Stimulated activated CD4-positive, alpha-beta T cell treated with anti-CD3 and anti-CD28 coated beads, TNF-alpha, amount 100 ng/mL, for 48 hours (primary cell): Measurements from ENCODE around the gene SFXN1.

ENCODE experiments used
- DNase-seq, 3 donors: peaks; one replicate each; pipeline ENCODE4 v3.0.0-alpha.2; 2020; ENCODE audit warnings: low read depth in 3 of 3

SFXN1 gene

GRCh38 chr5:175541264-175541663, 62.9 kb downstream of the SFXN1 start:
- no peak for DNase-seq

DNA sequence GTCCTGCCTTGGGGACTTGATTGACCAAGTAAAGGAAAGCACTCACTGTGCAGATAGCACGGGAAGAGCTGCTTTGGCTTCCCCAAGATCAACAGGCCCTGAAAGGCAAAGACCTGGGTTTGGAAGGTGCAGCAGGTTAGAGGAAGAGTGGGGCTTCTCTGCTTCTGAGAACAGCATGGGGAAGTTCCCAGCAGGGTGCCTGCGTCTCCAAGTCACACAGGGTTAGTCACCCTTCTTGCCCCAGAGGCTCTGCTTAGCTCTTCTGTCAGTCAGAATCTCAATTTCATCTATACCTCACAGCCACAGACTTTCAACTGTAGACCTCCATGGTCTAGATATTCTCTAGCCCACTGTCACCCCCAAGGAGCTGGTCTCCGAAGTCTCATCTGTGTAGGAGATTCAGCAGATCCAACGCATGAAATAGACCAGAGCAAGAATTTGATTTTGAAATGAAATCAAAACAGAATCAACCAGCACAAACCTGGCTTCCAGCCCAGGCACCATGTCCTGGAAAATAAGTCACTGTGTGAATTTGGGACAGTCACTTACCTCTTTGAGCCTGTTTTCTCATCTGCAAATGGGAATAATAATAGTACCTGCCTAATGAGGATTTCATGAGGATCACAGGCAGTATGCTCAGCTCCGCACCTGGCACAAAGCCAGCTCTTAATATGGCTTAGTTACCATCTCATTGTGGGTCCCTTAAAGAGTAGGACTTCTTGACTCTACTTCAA, 64.0 kb downstream of the SFXN1 start:
- DNase-seq: peak in 2 of 3 donors; percentile 23 to 34

DNA sequence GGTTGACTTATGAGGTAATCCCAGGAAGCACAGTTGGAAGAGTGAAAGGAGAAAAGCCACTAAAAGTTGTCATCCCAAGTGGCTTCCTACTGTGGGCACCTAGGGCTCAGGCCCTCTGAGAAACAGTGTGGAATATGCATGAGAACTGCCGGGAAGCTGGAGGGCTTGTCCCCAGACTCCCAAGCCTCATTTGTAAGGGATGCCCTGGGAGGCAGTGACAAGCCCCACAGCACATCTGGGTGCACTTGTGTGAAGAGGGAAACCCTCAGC, 64.5 kb downstream of the SFXN1 start:
- DNase-seq: no peak

DNA sequence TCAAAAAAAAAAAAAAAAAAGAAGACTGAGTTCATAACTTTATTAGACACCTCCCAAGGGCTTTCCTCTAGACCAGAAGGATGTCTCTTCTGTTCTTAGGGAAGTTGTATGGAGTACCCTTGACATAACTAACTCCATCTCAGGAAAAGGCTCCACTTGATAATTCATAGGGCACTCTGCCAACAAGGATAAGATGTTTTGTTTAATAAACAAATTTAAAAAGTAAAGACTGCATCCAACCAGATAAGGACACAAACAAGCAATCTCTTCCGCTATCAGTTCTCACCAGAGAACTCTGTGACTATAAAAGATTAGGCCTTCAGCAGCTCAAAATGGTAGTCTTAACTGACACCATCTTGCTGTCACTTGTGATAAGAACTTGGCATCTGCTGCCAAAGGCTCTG, 65.8 kb downstream of the SFXN1 start:
- DNase-seq: no peak

DNA sequence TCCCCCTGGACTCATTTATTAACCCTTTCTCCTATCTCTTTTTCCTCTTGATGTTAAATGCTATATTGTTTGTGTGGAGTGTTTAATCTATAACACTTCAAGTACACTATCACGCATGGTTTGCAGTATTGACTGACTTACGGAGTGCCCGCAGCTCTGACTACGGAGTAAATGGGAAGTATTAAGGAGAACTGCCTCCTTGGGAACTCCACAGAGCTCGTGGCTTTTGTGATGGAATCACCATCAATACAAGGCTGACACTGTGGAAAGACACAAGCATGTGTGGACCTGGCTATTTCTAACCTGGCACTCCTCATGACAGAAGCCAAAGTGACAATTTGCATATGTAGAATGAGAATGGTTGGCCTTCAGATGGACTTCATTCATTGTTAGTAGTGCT, 66.2 kb downstream of the SFXN1 start:
- DNase-seq: no peak

- DNase-seq: no peak
These were observed 69.5 kb downstream of the SFXN1 start for GRCh38 chr5:175547842-175548241.

GRCh38 chr5:175548626-175549311, 70.4 kb downstream of the SFXN1 start:
- DNase-seq: no peak

GRCh38 chr5:175550055-175550805, 71.9 kb downstream of the SFXN1 start:
- no peak for DNase-seq

DNA sequence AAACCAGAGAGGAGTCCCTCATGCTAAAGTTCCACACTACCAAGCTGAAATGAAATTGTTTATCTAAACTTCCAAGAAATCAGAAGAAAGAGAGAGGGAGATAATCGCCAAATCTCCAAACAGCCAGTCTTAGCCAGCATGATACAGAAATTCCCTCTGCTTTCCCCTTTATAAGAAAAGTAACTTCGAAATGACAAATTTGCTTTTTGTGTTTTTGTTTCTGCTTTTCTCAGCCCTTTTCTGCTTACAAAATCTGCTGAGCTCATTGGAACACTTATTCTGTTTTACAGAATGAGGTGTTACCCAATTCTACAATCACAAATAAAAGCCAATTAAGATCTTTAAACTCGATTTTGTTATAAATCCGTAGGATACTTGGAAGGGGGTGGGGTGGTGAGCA, 72.9 kb downstream of the SFXN1 start:
- DNase-seq: no peak

DNA sequence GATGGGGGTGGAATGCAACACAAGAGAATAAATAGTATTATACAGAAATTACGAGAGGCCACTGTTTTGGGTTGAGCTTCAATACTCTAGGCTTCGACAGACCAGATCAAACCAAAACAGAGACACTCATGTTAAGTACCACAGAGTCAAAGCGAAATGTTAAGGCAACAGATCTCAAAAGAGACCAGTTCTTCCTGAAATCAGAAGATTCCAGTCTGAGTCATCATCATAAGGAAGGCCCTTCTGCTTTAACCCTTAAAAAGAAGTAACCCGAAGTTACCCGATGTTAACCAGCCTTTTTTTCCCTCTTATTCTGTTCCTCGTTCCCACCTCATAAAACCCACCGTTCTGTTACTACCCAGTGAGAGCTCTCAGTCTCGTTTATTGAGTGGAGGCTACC, 75.9 kb downstream of the SFXN1 start:
- DNase-seq: no peak

DNA sequence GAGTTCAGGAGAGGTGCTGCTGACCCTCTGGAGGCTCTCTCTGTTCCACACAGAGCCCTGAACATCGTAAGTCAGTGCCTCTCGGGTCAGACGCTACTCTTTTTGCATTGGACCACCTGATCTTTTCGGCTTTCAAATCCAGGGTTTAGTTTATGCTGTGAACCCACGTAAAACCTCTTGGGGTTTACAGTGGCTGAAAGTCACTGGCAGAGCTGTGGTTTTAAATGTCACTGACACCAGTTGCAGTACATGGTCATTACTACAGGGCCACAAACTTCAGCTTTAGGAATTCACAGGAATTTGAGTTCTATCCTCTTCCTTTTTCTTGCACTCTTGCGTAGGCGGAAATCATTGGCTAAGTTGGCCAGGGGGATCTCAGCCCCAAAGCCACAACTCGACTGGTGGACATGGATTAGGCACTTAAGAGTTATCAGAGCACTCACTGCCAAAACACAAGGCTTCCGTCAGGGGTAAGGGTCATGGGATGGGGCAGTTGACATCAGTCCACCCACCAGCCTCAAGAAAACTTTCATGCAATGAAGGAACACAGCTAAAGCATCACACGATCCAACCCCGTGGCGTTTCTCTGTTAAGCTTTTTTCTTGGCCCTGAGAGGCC, 76.9 kb downstream of the SFXN1 start:
- no peak for DNase-seq

DNA sequence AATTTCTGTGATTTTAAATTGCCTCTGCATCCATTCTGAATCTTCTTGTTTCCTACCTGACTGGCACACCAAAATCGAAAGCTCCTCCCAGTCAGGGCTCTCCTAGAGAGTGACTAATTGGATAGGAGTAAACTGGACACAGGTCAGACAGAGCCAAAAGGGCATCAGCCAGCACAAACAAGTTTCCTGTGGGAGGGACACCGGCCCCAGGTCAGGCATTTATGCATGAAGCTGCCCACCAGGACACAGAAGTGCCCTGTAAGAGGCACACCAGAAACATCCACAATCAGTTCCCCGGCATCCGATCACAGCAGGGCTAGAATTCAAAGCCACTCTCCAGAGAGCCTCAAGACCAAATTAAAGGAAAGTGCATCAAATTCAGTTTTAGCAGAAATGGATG, 78.4 kb downstream of the SFXN1 start:
- no peak for DNase-seq

DNA sequence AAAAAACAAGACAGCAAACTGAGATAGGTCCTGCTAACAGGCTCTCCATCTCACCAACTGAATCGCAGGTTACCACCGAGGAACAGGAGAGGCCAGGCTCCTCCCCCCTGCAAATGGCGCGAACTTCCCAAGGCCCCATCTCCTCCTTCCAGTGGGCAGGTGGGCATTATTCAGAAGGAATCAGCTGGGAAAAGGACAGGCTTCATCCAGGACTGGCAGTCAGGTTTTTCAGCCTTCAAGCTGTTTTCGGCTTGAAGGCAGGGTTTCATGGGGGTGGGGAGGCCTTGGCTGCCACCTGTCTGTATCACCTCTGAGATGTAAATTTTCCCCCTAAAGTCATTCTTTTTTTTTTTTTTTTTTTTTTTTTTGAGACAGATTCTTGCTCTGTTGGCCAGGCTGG, 79.4 kb downstream of the SFXN1 start:
- no peak for DNase-seq

GRCh38 chr5:175558801-175559480, 80.6 kb downstream of the SFXN1 start:
- DNase-seq: no peak

GRCh38 chr5:175560011-175560410, 81.7 kb downstream of the SFXN1 start:
- no peak for DNase-seq

DNA sequence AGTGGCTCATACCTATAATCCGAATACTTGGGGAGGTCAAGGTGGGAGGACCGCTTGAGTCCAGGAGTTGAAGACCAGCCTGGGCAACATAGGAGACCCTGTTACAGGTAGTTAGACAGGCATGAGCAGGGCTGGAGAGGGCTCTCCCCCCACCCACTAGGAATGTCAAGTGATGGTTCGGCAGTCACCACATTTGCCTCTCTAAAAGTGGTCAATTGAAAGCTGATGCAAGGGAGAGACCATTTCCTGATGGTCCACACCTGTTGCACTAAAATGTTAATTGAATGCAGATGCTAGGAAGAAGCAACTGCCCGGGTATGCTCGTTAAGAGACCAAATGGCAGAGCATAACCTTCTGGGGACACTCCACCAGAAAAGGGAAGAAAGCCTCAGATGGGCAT, 82.7 kb downstream of the SFXN1 start:
- DNase-seq: no peak

DNA sequence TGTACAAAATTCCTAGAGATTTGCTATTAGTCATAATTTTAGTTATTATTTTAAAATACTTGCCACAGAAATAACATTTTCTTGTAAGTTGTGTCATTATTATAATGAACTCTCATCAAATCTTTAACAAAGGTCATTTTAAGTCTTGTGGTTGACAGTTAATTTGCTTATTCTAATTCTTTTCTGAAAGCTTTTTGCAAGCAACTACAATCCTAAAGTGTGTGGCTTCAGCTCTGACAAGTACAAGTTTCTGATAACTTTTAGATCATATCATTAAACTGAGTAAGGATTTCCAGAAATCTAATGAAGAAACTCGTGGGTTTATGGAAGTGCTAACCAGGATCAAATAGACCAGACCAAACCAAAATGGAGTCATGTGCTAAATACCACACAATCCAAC, 86.4 kb downstream of the SFXN1 start:
- no peak for DNase-seq

DNA sequence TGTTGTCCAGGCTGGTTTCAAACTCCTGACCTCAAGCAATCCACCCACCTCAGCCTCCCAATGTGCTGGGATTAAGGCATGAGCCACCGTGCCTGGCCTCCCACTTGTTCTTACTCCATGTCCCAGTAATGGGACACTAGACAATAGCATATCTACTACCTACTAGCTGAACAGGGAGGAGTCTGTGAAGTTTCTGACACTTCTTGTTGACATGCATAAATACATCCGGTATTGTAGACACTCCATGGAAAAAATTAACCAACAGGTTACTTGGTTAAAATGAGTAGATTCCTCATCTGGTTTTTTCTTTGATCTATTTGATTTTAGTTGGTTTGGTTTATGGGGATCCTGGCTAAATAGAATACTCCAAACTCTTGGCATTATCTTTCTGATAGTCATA, 88.3 kb downstream of the SFXN1 start:
- DNase-seq: no peak

DNA sequence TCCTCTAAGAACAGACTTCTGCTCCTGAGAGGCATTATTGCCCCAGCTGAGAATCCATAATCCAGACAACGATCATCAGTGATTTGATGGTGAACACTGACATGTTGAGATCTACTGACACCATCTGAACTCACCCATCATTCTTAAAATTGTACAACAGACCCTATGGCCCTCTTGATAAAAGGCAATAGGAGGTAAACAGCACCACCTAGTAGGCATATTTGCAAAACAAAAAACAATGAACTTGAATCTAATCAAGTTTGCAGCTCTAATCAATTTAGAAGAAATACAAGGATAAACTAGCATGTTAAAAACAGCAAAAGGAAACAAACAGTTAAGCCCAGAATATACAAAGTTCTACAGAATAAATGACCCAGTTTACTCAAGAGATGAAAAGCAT, 89.6 kb downstream of the SFXN1 start:
- no peak for DNase-seq

GRCh38 chr5:175569701-175570100, 91.3 kb downstream of the SFXN1 start:
- DNase-seq: no peak

DNA sequence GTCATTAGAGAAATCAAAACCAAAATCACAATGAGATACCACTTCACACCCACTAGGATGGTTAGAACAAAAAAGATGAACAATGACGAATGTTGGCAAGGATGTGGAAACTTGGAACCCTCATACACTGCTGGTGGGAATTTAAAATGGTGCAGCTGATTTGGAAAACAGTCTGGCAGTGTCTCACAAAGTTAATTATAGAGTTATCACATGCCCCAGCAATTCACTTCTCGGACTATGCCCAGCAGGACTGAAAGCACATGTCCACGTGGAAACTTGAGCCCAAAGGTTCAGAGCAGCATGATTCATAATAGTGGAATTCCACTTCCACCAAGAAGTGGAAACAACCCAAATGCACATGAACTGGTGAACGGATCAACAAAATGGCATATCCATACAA, 94.5 kb downstream of the SFXN1 start:
- DNase-seq: no peak
